IMR-90 (cell line): ENCODE data around the gene PCDHGA9. TPM values are rescaled to one million over a fixed set of nuclear protein-coding genes. Genes with fewer than 3 reads are reported as not detected.

Experiments
- ATAC-seq: fragments of 200-7000 bp; cut with Tn5 transposase; 2 replicates; pipeline ENCODE4 v1.9.1; 2020; ENCODE audit warnings: low read depth, mild to moderate bottlenecking, moderate library complexity
- BruUV-seq: library from RNA; stranded (reverse); fragments of 400-500 nt; replicated peaks from 2 replicates; lab custom pipeline; 2021; lab: Mats Ljungman, UMichigan
- CTCF ChIA-PET: fragments of 300-600 bp; formaldehyde crosslinking; extraction: SDS; loops from one replicate; lab custom pipeline; 2021; ENCODE audit warnings: antibody characterized with exemption; lab: Yijun Ruan, JAX
- POLR2A ChIA-PET: fragments of 300-600 bp; sonication (Branson Sonifier 250); formaldehyde crosslinking; loops from one replicate; lab custom pipeline; 2022; ENCODE audit warnings: antibody characterized with exemption; ENCODE audit not compliant: unreplicated experiment; lab: Charles Lee
- DNase-seq: peaks from one replicate; pipeline ENCODE4 v3.0.0; 2013
- H2AFZ ChIP-seq: replicated peaks from 2 replicates; pipeline ENCODE3; 2013; ENCODE audit warnings: low read length, mild to moderate bottlenecking; ENCODE audit not compliant: poor library complexity
- H2AK5ac ChIP-seq: 2 replicates; pipeline ENCODE4 v1.6.1; 2013; ENCODE audit warnings: low read depth, low read length, inconsistent platforms
- H2AK9ac ChIP-seq: replicated peaks from 2 replicates; pipeline ENCODE3; 2013; ENCODE audit warnings: mild to moderate bottlenecking, low read depth, low read length, moderate library complexity; ENCODE audit not compliant: poor library complexity
- H2BK120ac ChIP-seq: 2 replicates; pipeline ENCODE4 v1.6.1; 2013; ENCODE audit warnings: low read depth, low read length, inconsistent platforms
- H2BK15ac ChIP-seq: 3 replicates; pipeline ENCODE4 v1.6.1; 2013; ENCODE audit warnings: low read depth, low read length, inconsistent platforms
- H2BK20ac ChIP-seq: 2 replicates; pipeline ENCODE4 v1.6.1; 2013; ENCODE audit warnings: low read depth, mild to moderate bottlenecking, inconsistent platforms, low read length, moderate library complexity
- H2BK5ac ChIP-seq: 2 replicates; pipeline ENCODE4 v1.6.1; 2013; ENCODE audit warnings: mild to moderate bottlenecking, low read depth, low read length, inconsistent platforms; ENCODE audit not compliant: poor library complexity, severe bottlenecking
- H3K14ac ChIP-seq: replicated peaks from 2 replicates; pipeline ENCODE4 v1.6.1; 2013; ENCODE audit warnings: low read depth, low read length, inconsistent platforms
- H3K18ac ChIP-seq: 2 replicates; pipeline ENCODE4 v1.6.1; 2013; ENCODE audit warnings: low read depth, low read length, control low read depth
- H3K23ac ChIP-seq: 2 replicates; pipeline ENCODE4 v1.6.1; 2013; ENCODE audit warnings: low read depth, low read length, inconsistent platforms
- H3K27ac ChIP-seq: 2 replicates; pipeline ENCODE4 v1.5.1; 2013; ENCODE audit warnings: mild to moderate bottlenecking, control low read depth, low read length; ENCODE audit not compliant: insufficient read depth
- H3K27me3 ChIP-seq: 2 replicates; pipeline ENCODE4 v1.6.1; 2013; ENCODE audit warnings: low read length; ENCODE audit not compliant: control insufficient read depth, insufficient read depth
- H3K36me3 ChIP-seq: 2 replicates; pipeline ENCODE4 v1.6.1; 2013; ENCODE audit warnings: low read length, mixed read lengths; ENCODE audit not compliant: control insufficient read depth, insufficient read depth
- H3K4ac ChIP-seq: 2 replicates; pipeline ENCODE4 v1.6.1; 2013; ENCODE audit warnings: low read depth, low read length, inconsistent platforms
- H3K4me1 ChIP-seq: 2 replicates; pipeline ENCODE4 v1.6.1; 2013; ENCODE audit warnings: low read length, mixed read lengths; ENCODE audit not compliant: control insufficient read depth, insufficient read depth
- H3K4me2 ChIP-seq: 2 replicates; pipeline ENCODE4 v1.6.1; 2013; ENCODE audit warnings: low read depth, mild to moderate bottlenecking, control low read depth, low read length, moderate library complexity
- H3K4me3 ChIP-seq: 2 replicates; pipeline ENCODE4 v1.5.1; 2013; ENCODE audit warnings: low read depth, mild to moderate bottlenecking, control low read depth, low read length, moderate library complexity; ENCODE audit not compliant: insufficient read depth
- H3K56ac ChIP-seq: 2 replicates; pipeline ENCODE4 v1.6.1; 2013; ENCODE audit warnings: low read length, inconsistent platforms; ENCODE audit not compliant: insufficient read depth; ENCODE audit errors: extremely low read depth
- H3K79me1 ChIP-seq, 2 experiments: 2 replicates each; pipeline ENCODE4 v1.6.1; 2013; ENCODE audit warnings: low read length in 2 of 2, inconsistent platforms in 1 of 2, low read depth in 1 of 2
- H3K9ac ChIP-seq: 2 replicates; pipeline ENCODE4 v1.6.1; 2013; ENCODE audit warnings: low read depth, low read length, control low read depth
- H3K9me1 ChIP-seq: 2 replicates; pipeline ENCODE4 v1.6.1; 2013; ENCODE audit warnings: low read length, inconsistent platforms; ENCODE audit not compliant: insufficient read depth
- H3K9me3 ChIP-seq: 2 replicates; pipeline ENCODE4 v1.6.1; 2013; ENCODE audit warnings: low read length; ENCODE audit not compliant: control insufficient read depth, insufficient read depth
- H4K20me1 ChIP-seq: 2 replicates; pipeline ENCODE4 v1.6.1; 2013; ENCODE audit warnings: low read length, inconsistent platforms; ENCODE audit not compliant: insufficient read depth
- H4K5ac ChIP-seq: 2 replicates; pipeline ENCODE4 v1.6.1; 2013; ENCODE audit warnings: mild to moderate bottlenecking, low read depth, low read length, control low read depth
- H4K8ac ChIP-seq, 2 experiments: 2 replicates each; pipeline ENCODE4 v1.6.1; 2013; ENCODE audit warnings: low read depth in 2 of 2, low read length in 2 of 2, control low read depth in 1 of 2, inconsistent platforms in 1 of 2
- H4K91ac ChIP-seq: 2 replicates; pipeline ENCODE4 v1.6.1; 2013; ENCODE audit warnings: low read depth, low read length, inconsistent platforms; ENCODE audit not compliant: insufficient read depth
- NFE2L2 ChIP-seq: fragments of 150-350 bp; IDR thresholded peaks from 2 replicates; pipeline ENCODE4 v1.6.1; 2016; ENCODE audit warnings: low read depth, mild to moderate bottlenecking, low read length
- POLR2A ChIP-seq: IDR thresholded peaks from 2 replicates; pipeline ENCODE4 v1.6.1; 2012; ENCODE audit warnings: mild to moderate bottlenecking, low read depth, low read length
- WGBS, 2 experiments: methylation state at CpG; one replicate each; pipeline versions ENCODE4 v1.1.5 to v1.1.7; 2013; ENCODE audit warnings: missing lambda C conversion rate in 2 of 2; ENCODE audit not compliant: insufficient read length in 1 of 2; ENCODE audit errors: extremely low coverage in 2 of 2; 5-methylcytosine and 5-hydroxymethylcytosine counted together
- dilution Hi-C: fragments of 300-500 bp; cut with HindIII; formaldehyde crosslinking; loops from one replicate; pipeline ENCODE4 v1.14.3; 2018; ENCODE audit warnings: low sequenced_read_pairs; ENCODE audit not compliant: unreplicated experiment
- in situ Hi-C: fragments of 300-500 bp; cut with MboI; formaldehyde crosslinking; loops from 3 replicates; pipeline ENCODE4 v1.14.3; 2019; ENCODE audit warnings: low sequenced_read_pairs, inconsistent platforms, mixed read lengths
- intact Hi-C: fragments of 100-400 bp; cut with micrococcal nuclease; formaldehyde crosslinking; loops from 2 replicates; pipeline ENCODE4 v1.10.0; 2022
- polyA plus RNA-seq, 3 experiments: library from polyadenylated mRNA; depleted of rRNA; stranded (reverse); fragments of >200 nt; gene quantifications; 2 replicates each; pipeline ENCODE4 v1.2.3, GENCODE V29; 2012; ENCODE audit warnings: low replicate concordance in 1 of 3
- total RNA-seq: library from RNA; depleted of rRNA; stranded (reverse); fragments of >200 nt; gene quantifications from 2 replicates; pipeline ENCODE4 v1.2.3, GENCODE V29; 2012

Gene PCDHGA9
- total and polyA plus RNA-seq, 2 of the 4 experiments (the other 2 are of a cell fraction): 1.8 to 4.5 TPM

GRCh38 chr5:141359790-141360426 lies 42.7 kb upstream of the PCDHGA9 start, which contains the start of gene PCDHGB2 (continued):
- no peak for TF ChIP-seq NFE2L2
- no peak for TF ChIP-seq POLR2A

GRCh38 chr5:141360685-141361084 lies 41.9 kb upstream of the PCDHGA9 start:
- Histone ChIP-seq H2AFZ (no peak overlapping the region), H2BK5ac (no peak overlapping the region), H4K91ac (no peak overlapping the region), H3K4me3 (no peak overlapping the region), H4K5ac (no peak overlapping the region), H3K36me3 (peaks cover 7% of the 10 kb centered on the region; the same call in 1 of the 2 replicates), H2AK5ac (no peak overlapping the region), H4K20me1 (no peaks in the 10 kb centered on the region), H2BK120ac (no peak overlapping the region), H3K4me1 (no peaks in the 10 kb centered on the region), H3K9ac (no peak overlapping the region), H3K4ac (no peak overlapping the region), H3K14ac (no peak overlapping the region), H3K18ac (no peak overlapping the region), H2BK15ac (no peak overlapping the region), H3K27me3 (peaks cover 2% of the 10 kb centered on the region; the same call in 1 of the 2 replicates), H2BK20ac (no peak overlapping the region), H3K9me1 (no peaks in the 10 kb centered on the region), H3K56ac (no peak overlapping the region), H3K27ac (no peak overlapping the region), H3K9me3 (peaks cover 63% of the 10 kb centered on the region), H4K8ac (no peak overlapping the region), H3K23ac (no peak overlapping the region), H3K4me2 (peak overlapping the region; percentile 22; the same call in 1 of the 2 replicates), H2AK9ac (no peak overlapping the region), H3K79me1 (peaks cover 0 to 3% of the 10 kb centered on the region in 2 experiments; a peak in 1 of 4 replicates)
- intact Hi-C loops (loop anchor here (5.0 kb wide), 1 partner anchor 33 kb away; no protein-coding TSS in a partner anchor), dilution Hi-C loops (no loop called here), in situ Hi-C loops (no loop called here)
- no TSS peak for BruUV-seq
- DNase-seq: no peak
- ChIA-PET POLR2A (no interaction called here), CTCF (interaction anchor here (0.7 kb wide), 1 partner anchor 40 kb away, joined by 3 read pairs; the partner anchor contains the start of gene TAF7)
- no peak for TF ChIP-seq POLR2A
- no peak for ATAC-seq
- WGBS, 2 experiments: 60% methylated on average over 1 of the region's 15 CpGs; no CpG with 5 or more reads in 1 of the 2 experiments
